GM19463 (cell line): ENCODE data around the gene IL23A.
"Not testable (repeated sequence)": the region's sequence is repeated elsewhere in the genome, so short reads cannot be mapped to it uniquely, and the experiment has no call there.

Experiments
- ATAC-seq: cut with Tn5 transposase; IDR thresholded peaks from one replicate; pipeline ENCODE4 v1.9.1; 2021; ENCODE audit warnings: mild to moderate bottlenecking, moderate library complexity; ENCODE audit not compliant: unreplicated experiment

The IL23A gene

GRCh38 chr12:56338308-56339157 is at the start of gene IL23A:
Gene IL23A, plus strand, starts transcription at chr12:56338884. Its CDS starts 161 bp downstream, at chr12:56339045.
- ATAC-seq, result peak; percentile 33

- ATAC-seq, result no peak
Measured at GRCh38 chr12:56293795-56294194, 44.9 kb upstream of the IL23A start.

GRCh38 chr12:56296295-56296694 is 42.4 kb upstream of the IL23A start:
- ATAC-seq, result no peak

- ATAC-seq, result no peak
Measured at GRCh38 chr12:56297400-56297799, 41.3 kb upstream of the IL23A start.

- ATAC-seq, result no peak
Measured at GRCh38 chr12:56298828-56299227, 39.9 kb upstream of the IL23A start.

GRCh38 chr12:56299308-56299852 is 39.3 kb upstream of the IL23A start:
- peak; percentile 2 for ATAC-seq

GRCh38 chr12:56299853-56300643 is 38.6 kb upstream of the IL23A start, which contains the start of gene CS:
Gene CS, minus strand, starts transcription at chr12:56300330. Its CDS starts 129 bp downstream, at chr12:56300201.
- peak; percentile 92 for ATAC-seq

GRCh38 chr12:56300644-56301464 is 37.8 kb upstream of the IL23A start:
- ATAC-seq, result no peak

- ATAC-seq, result no peak
Measured at GRCh38 chr12:56304276-56304675, 34.4 kb upstream of the IL23A start.

GRCh38 chr12:56304872-56305590 is 33.7 kb upstream of the IL23A start:
- no peak for ATAC-seq

GRCh38 chr12:56307221-56307965 is 31.3 kb upstream of the IL23A start:
- ATAC-seq, result no peak

- ATAC-seq, result no peak
Measured at GRCh38 chr12:56308714-56309113, 30.0 kb upstream of the IL23A start.

GRCh38 chr12:56311003-56311402 is 27.7 kb upstream of the IL23A start:
- no peak for ATAC-seq

GRCh38 chr12:56315249-56315621 is 23.4 kb upstream of the IL23A start:
- no peak for ATAC-seq

- peak; percentile 91 for ATAC-seq
Measured at GRCh38 chr12:56315622-56316473, 22.8 kb upstream of the IL23A start, which contains the start of gene CNPY2. Gene CNPY2, minus strand, starts transcription at chr12:56315988. Its CDS starts 771 bp downstream, at chr12:56315217.

GRCh38 chr12:56317675-56318074 is 21.0 kb upstream of the IL23A start:
- ATAC-seq, result no peak

GRCh38 chr12:56321027-56321426 is 17.7 kb upstream of the IL23A start:
- ATAC-seq, result no peak

GRCh38 chr12:56321610-56322009 is 17.1 kb upstream of the IL23A start:
- ATAC-seq, result not testable (repeated sequence)
